Central memory CD4-positive, alpha-beta T cell (primary cell): ENCODE results near the gene SYCP1.
A peak's percentile ranks its signal among the peaks of the same experiment; 100 is the strongest.
"Not testable (repeated sequence)": the region's sequence is repeated elsewhere in the genome, so short reads cannot be mapped to it uniquely, and the experiment has no call there.

Experiments
- DNase-seq: peaks from one replicate; pipeline ENCODE4 v3.0.0; 2022

Gene SYCP1

DNA sequence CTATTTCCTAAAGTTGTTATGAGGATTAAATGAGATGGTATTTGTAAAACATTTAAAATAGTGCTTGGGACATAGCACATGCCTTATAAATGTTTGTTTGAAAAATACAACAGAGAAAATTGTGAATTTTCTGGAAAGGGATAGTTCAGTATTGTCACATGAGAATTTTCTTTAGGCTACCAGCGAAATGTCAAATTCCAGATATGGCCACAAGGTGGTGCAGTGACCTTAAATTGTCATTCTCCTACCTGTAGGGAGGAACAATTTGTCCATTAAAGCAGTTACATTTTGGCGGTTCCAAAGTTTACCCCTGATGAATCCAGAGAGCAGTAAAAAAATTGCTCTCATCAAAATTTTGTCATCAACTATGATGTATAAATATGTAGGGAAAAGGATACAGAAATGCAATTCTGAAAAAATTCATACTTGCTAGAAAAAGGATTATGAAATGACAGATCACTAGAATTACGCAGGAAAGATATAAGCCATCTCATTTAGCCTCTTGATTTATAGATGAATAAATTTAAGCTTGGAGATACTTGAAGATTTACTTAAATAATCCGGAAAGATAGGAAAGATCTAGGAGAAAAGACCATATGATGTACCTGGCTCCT lies 124.7 kb downstream of the SYCP1 start:
- peak; percentile 57 for DNase-seq

DNA sequence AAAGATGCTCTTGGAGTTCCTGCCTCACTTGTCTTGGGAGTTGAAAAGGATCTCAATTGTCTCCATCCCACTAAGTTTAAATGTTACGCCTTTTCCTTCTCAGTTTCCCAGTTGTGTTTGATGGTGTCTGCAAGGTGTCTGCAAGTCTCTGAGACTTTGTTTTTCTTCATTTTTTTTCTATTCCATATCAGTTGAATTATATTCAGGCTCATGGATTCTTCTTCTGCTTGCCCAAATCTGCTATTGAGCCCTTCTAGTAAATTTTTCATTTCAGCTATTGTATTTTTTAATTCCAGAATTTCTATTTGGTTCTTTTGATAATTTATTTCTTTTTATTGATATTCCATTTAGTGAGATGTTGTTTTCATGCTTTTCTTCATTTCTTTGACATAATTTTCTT lies 127.6 kb downstream of the SYCP1 start:
- no peak for DNase-seq

DNA sequence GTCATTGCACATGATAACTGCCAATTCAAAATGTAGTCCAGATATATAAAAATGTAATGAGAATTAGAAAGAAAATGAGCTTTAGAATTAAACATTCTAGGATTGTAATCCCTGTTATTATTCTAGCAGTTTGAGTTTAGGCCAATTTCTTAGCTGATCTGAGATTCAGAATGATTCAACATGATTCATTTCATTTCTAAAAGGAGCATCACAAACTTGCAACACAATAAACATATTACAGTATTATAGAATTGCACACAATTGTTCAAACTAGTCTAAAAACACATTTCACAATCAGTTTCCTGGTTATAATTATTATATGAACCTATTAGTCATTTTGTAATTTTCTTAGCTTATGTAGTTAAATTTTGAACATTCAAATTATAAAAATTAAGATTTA lies 131.6 kb downstream of the SYCP1 start:
- no peak for DNase-seq

DNA sequence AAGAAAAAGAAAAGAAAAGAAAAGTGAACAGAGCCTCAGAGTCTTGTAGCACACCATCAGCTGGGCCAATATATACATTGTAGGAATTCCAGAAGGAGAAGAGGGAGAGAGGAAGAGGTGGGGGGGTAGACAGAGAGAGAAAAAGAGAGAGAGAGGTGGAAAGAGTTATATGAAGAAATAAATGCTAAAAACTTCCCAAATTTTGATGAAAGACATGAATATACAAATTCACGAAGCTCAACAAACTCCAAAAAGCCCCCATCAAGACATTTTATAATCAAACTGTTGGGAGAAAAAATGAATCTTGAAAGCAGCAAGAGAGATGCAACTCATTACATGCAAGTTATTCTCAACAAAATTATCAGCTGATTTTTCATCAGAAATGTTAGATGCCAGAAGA lies 133.4 kb downstream of the SYCP1 start:
- no peak for DNase-seq

DNA sequence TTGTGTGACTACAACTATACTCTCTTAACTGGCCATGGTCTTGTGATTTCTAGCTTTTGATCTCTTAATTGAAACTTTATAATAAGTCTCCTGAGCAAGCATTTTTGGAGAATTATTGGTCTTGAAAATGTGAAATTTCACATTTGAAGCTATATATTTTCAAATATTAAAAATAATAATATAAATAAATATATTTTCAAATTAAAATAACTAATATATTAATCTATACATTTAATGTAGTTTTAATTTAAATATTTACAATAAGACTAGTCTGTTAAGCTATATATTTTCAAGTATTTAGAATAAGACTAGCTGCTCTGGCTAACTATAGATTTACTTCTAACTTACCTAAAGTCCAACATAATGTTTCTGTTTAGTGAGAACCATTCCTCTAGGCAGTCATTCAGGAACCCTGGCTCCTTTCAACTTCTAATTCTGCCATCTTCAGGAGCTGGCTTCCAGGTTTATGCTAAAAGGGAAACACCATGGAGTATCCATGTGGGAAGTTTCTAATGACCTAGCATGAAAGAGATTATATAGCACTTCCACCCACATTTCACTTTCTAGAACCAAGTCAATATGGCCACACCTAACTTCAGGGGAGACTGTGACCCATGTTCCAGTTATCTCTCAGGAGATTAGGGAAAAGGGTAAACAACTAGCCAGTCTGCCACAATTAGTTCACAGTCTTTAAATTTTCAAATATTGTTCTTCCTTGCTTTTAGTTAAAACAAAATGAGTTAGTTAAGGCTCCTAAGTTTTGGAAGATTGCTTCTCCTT lies 143.0 kb downstream of the SYCP1 start:
- DNase-seq, result no peak

DNA sequence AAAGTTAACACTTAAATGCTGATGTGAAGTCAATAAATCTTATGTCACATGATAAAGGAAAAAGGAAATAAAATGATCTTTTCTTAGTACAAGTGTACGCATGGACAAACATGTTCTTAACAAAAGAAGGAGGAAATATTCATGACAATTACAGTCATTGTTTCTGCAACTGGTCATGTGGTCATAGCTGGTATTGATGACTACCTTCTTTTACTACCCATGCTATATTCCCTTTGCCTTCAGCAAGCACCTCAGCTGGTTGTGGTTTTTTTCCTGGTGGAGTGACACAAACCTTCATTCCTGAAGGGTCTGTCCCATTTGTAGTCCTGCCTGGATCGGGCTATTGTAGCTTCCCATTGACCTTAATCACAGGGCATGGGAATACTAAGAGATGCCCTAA lies 151.5 kb downstream of the SYCP1 start:
- no peak for DNase-seq

DNA sequence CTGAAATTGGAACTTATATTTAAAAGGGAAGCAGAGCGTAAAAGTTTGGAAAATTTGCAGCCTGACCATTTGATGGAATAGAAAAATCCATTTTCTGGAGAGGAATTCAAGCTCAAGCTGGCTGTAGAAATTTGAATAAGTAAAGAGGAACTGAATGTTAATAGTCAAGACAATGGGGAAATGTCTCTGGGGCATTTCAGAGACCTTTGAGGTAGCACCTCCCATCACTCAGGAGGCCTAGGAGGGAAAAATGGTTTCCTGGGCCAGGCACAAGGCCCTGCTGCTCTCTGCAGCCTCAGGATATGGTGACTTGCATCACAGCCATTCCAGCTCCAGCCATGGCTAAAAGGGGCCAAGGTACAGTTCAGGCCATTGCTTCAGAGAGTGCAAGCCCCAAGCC lies 157.3 kb downstream of the SYCP1 start:
- DNase-seq, result no peak

DNA sequence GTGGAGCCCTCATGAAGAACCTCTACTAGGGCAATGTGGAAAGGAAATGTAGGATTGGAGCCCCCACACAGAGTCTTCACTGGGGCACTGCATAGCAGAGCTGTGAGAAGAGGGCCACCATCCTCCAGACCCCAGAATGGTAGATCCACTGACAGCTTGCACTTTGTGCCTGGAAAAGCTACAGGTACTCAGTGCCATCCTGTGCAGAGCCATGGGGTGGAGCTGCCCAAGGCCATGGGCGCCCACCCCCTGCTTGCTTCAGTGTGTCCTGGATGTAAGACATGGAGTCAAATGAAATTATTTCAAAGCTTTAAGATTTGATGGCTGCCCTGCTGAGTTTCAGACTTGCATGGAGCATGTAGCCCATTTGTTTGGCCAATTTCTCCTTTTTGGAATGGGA lies 157.8 kb downstream of the SYCP1 start:
- no peak for DNase-seq

DNA sequence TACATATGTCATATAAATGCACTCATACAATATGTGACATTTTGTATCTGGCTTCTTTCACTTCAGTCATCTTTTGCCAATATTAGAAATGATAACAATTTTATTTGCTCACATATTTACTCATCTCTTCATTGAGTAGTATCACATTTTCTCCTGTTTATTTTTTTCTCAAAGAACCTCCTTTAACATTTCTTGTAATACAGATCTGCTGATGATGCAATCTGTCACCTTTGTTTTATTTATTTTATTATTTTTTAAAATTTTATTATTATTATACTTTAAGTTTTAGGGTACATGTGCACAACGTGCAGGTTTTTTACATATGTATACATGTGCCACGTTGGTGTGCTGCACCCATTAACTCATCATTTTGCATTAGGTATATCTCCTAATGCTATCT lies 159.1 kb downstream of the SYCP1 start:
- no peak for DNase-seq

DNA sequence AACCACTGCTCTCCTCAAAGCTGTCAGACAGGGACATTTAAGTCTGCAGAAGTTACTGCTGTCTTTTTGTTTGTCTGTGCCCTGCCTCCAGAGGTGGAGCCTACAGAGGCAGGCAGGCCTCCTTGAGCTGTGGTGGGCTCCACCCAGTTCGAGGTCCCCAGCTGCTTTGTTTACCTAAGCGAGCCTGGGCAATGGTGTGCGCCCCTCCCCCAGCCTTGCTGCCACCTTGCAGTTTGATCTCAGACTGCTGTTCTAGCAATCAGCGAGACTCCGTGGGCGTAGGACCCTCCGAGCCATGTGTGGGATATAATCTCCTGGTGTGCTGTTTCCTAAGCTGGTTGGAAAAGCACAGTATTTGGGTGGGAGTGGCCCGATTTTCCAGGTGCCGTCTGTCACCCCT lies 164.9 kb downstream of the SYCP1 start:
- DNase-seq, result not testable (repeated sequence)

DNA sequence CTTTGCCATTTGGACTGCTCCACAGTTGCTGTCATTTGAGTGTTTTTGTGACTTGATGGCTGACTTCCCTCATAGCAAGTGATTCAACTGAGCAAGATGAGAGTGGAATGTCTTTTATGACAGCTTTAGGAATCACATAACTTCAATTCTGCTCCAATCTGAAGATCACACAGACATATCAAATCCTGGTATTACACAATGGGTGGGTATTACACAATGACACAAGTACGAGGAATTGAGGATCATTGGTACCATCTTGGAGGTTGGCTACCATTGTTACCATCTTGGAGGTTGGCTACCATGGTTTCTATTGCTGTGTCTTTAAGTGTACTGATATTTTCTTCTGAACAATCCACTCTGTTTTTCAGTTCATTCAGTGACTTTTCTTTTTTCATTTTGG lies 166.5 kb downstream of the SYCP1 start:
- no peak for DNase-seq

DNA sequence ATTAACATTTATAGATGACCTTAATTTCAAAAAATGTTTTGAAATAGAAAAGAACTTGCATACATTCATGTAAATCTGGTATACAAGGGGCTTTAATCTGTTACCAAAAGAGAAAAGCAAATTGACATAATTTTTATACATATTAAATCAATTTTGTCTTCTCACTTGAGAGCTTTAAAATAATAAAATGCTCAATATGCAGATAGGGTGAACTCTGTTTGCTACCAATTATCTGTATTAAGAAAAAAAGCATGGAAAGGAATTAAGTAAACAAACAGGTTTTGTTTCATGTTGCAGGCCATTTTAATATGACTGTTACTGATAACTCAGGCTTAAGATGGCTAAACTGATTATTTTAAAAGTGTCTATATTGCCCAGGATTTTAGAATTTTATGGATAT lies 168.9 kb downstream of the SYCP1 start:
- no peak for DNase-seq

DNA sequence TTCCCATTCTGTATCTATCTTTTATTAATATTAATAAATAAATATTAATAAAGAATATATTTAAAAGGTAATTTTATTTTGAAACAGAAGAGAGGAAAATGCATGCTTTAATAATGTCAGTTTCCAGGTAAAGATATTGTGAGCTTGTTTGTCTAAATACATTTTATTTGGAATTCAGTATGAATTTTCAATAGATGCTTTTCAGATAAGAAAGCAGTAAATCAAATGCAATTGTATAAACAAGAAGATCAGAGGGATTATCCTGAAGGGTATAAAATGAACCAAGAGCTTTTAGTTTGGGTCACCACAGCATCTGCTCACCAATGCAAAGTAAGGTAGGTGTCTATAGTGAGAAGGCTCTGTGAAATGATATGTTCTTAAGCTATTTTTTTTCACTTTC lies 174.9 kb downstream of the SYCP1 start, which contains the start of gene TSHB:
TSHB (plus strand) TSS at position 301 of the 400 bp plus-strand sequence. CDS start 3,537 bp downstream, outside the sequence.
- DNase-seq, result no peak

DNA sequence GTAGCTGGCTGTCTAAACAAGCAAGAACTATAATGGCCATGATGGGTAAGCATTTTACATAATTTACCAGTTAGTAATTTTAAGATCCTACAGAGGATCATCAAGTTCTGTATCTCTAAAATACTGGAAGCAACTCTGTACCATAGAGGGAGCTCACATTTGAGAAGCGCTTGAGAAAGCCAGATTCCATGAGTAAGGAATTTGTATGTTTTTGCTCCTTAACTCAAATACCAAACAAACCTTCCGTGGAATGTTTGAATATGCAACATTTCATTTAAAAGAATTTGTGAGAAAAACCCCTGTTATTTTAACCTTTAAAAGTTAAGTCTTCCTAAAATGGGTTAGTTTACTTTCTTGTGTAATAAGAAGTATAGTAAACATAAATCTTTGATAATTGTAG lies 176.9 kb downstream of the SYCP1 start:
- DNase-seq, result no peak

DNA sequence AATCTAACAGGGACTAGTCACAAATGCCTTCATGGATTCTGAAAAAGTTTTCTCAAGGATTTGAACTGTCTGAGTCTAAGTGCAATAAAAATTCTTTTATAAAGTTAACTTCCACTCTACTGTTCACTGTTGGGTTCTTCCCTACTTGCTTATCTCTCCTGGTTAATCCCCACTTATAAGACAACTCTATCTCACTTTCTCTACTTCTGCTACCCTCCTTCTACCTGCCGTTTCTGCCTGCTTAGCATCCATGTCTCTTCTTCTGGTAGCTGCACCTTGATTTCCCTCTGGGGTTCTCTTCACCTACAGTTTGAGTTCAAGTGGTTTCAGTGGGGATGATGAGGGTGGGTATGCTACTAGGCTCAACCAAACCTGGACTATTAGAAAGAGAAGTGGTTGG lies 181.0 kb downstream of the SYCP1 start:
- no peak for DNase-seq

DNA sequence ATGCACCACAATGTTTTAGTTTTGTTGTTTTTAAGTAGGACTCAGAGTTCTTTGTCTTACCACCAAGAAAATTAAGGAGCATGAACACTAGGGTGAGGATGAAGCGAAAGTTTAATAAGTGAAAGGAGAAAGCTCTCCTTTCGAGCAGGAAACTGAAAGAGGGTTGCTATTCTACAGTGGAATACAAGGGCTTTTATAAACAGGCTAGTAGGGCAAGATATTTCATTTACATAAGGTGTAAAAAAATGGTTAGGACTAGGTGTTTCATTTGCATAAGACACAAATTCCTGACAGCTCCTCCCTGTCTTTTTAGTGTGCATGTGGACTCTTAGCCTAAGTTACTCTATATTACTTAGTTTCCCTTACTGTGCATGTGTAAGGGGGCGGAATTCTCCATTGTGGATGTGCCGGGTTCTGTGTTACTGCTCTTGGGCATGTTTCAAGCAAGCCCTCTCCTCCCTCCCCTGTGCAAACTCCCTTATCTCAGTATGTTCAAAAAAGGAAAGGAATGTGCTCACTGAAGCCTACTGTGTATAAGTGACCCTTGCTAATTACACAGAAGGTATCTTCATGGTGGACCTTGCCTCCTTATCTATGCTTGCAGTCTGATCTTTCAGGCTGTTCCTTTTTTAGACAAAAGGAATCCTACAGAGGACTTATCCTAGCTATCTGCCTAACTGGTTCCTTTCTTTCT lies 182.3 kb downstream of the SYCP1 start:
- no peak for DNase-seq

DNA sequence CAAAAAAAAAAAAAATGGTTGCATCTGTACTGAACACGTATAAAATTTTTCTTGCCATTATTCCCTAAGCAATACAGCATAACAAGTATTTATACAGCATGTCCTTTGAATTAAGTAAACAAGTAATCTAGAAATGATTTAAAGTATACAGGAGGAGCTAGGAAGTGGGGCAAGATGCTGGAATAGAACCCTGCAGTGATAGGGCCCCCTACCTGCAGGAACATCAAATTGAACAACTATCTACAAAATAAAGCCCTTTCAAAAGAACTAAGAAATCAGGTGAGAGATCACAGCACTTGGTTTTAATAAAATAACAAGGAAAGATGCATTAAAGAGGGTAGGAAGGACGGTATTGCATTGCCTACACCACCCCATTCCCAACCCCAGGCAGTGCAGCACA lies 185.8 kb downstream of the SYCP1 start:
- no peak for DNase-seq

DNA sequence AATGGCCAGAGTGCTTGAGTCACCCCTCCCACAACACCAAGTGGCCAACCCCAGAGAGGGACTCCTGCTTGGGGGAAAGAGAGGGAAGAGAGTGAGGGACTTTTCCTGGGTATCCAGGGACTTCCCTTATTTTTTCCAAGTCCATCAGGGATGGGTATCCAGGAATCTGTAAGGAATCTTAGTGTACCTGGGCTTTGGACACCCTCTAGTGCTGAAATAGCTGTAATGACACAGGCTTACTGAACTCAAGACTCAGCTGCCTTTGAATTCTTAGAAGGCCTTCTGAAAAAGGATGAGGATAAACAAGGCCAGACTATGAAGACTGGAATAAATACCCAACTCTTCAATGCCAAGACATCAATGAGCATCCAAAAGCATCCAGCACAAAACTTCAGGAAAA lies 187.0 kb downstream of the SYCP1 start:
- DNase-seq, result no peak
